Upper lobe of left lung (tissue), 4 donors: ENCODE measurements around the gene DOCK10.

ENCODE experiments used
- POLR2A ChIP-seq, 4 donors: fragments of 450-650 bp; IDR thresholded peaks; one replicate each; pipeline ENCODE4 v1.5.1; 2016 to 2017; ENCODE audit warnings: antibody characterized with exemption in 4 of 4, mild to moderate bottlenecking in 2 of 4
- TF ChIP-seq, protein P1 (sequence below), 6 experiments: fragments of 450-650 bp in 4 of 6; fragments of 200-600 bp in 2 of 6; sonication (generic) in 2 of 6; IDR thresholded peaks; one replicate each; pipeline ENCODE4 v1.5.1; 2016 to 2019; ENCODE audit warnings: antibody characterized with exemption in 6 of 6

DNA sequence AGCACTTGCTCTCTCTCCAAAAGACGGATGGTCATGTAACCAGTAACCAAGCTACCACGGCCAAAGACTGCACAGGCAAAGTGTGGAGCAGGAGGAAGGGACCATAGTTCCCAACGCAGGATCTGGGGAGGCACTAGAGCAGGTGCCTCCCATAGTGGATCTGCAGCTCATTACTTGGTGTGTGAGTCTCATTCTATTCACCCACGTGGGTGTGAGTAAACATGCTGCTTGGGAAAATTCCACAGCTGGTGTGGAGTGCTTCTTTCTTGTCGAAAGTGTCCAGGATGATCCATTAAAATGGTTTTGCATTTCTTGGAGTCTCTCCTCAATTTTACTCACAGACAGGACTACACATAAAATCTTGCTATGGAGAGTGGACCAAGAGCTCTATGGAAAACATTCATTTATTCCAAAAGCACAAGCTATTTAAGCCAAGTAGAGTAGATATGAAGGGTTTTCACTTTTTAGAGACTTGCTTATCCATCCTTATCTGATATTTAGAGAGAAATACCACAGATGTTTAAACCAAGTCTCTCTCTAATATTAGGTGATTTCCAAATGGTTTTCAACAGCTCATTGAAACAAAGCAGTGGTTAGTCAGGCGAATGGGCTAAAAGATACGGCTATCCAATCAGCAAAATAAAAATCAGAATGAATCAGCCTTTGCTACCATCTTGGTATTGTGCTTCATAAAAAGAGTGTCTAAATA is 221.8 kb downstream of the DOCK10 start:
- TF ChIP-seq POLR2A (IDR thresholded peaks at IDR 0.05), result no peak
- TF ChIP-seq, protein P1, sequence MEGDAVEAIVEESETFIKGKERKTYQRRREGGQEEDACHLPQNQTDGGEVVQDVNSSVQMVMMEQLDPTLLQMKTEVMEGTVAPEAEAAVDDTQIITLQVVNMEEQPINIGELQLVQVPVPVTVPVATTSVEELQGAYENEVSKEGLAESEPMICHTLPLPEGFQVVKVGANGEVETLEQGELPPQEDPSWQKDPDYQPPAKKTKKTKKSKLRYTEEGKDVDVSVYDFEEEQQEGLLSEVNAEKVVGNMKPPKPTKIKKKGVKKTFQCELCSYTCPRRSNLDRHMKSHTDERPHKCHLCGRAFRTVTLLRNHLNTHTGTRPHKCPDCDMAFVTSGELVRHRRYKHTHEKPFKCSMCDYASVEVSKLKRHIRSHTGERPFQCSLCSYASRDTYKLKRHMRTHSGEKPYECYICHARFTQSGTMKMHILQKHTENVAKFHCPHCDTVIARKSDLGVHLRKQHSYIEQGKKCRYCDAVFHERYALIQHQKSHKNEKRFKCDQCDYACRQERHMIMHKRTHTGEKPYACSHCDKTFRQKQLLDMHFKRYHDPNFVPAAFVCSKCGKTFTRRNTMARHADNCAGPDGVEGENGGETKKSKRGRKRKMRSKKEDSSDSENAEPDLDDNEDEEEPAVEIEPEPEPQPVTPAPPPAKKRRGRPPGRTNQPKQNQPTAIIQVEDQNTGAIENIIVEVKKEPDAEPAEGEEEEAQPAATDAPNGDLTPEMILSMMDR (IDR thresholded peaks at IDR 0.05), result no peak
